Gastrocnemius medialis (tissue), 4 donors: ENCODE data around the gene ANKRD40. TPM values are rescaled to one million over a fixed set of nuclear protein-coding genes. Genes with fewer than 3 reads are reported as not detected.

ENCODE experiments used
- ATAC-seq, 2 donors: fragments of 150-250 bp; one replicate each; pipeline ENCODE4 v1.9.1; 2016
- DNase-seq, 2 donors: peaks; one replicate each; pipeline ENCODE4 v3.0.0-alpha.2; 2019
- H3K27ac ChIP-seq, 4 donors: fragments of 200-600 bp; sonication (generic); 1 replicate in 1 of 4; 2 replicates in 3 of 4; pipeline ENCODE4 v1.5.1; 2016 to 2018; ENCODE audit warnings: mild to moderate bottlenecking in 2 of 4, moderate library complexity in 1 of 4
- H3K27me3 ChIP-seq, 3 donors: fragments of 200-600 bp; sonication (generic) in 2 of 3; 1 replicate in 1 of 3; 2 replicates in 2 of 3; pipeline versions ENCODE4 v1.5.1 to v1.6.0; 2016 to 2019; ENCODE audit warnings: mild to moderate bottlenecking in 1 of 3, moderate library complexity in 1 of 3
- H3K36me3 ChIP-seq, 2 donors: fragments of 200-600 bp; sonication (generic) in 1 of 2; one replicate each; pipeline ENCODE4 v1.5.1; 2017 to 2018
- H3K4me1 ChIP-seq, 2 donors: fragments of 200-600 bp; sonication (generic) in 1 of 2; one replicate each; pipeline ENCODE4 v1.5.1; 2016 to 2017; ENCODE audit warnings: mild to moderate bottlenecking in 2 of 2
- H3K4me3 ChIP-seq, 4 donors: fragments of 200-600 bp; sonication (generic) in 3 of 4; 1 replicate in 1 of 4; 2 replicates in 3 of 4; pipeline ENCODE4 v1.5.1; 2016 to 2019; ENCODE audit warnings: mild to moderate bottlenecking in 2 of 4
- H3K9me3 ChIP-seq, 3 donors: fragments of 200-600 bp; sonication (generic) in 2 of 3; 1 replicate in 1 of 3; 2 replicates in 2 of 3; pipeline ENCODE4 v1.5.1; 2016 to 2019
- CTCF ChIP-seq, 5 experiments: fragments of 450-650 bp in 3 of 5; fragments of 200-600 bp in 2 of 5; sonication (generic) in 2 of 5; IDR thresholded peaks in 4 of 5; conservative IDR thresholded peaks in 1 of 5; 1 replicate in 4 of 5; 2 replicates in 1 of 5; pipeline ENCODE4 v1.5.1; 2016 to 2019; ENCODE audit warnings: antibody characterized with exemption in 5 of 5, mild to moderate bottlenecking in 3 of 5, moderate library complexity in 3 of 5
- POLR2A ChIP-seq, 2 donors: fragments of 450-650 bp; IDR thresholded peaks; one replicate each; pipeline ENCODE4 v1.6.1; 2017; ENCODE audit warnings: antibody characterized with exemption in 2 of 2, mild to moderate bottlenecking in 2 of 2, moderate library complexity in 2 of 2
- in situ Hi-C, 4 donors: fragments of 200-750 bp; cut with MboI; loops; one replicate each; pipeline versions ENCODE4 v1.15.0 to v1.8.0; 2017; ENCODE audit warnings: low sequenced_read_pairs in 4 of 4
- intact Hi-C: fragments of 100-400 bp; cut with DNase I; formaldehyde crosslinking; loops from one replicate; pipeline ENCODE4 v1.15.1; 2023; ENCODE audit warnings: low total_unique reads
- total RNA-seq, 4 donors: library from RNA; depleted of rRNA; stranded (reverse); fragments of >200 nt; gene quantifications; one replicate each; pipeline versions ENCODE4 v1.1.0 to v1.2.3, GENCODE V29; 2016

The ANKRD40 gene
- total RNA-seq, 4 donors from 2014 or later: 97.3 to 135 (median 112) TPM

- ATAC-seq (no peak), DNase-seq (no peak)
- Histone ChIP-seq H3K36me3 (peaks cover 0 to 45% of the 10 kb centered on the region in 2 donors), H3K4me3 (no peak overlapping the region), H3K4me1 (peaks cover 3 to 9% of the 10 kb centered on the region in 2 donors), H3K9me3 (no peaks in the 10 kb centered on the region), H3K27ac (no peak overlapping the region), H3K27me3 (no peaks in the 10 kb centered on the region)
- no peak for TF ChIP-seq POLR2A (IDR thresholded peaks at IDR 0.05)
- TF ChIP-seq CTCF (IDR thresholded peaks at IDR 0.05 in 4 of 5, conservative IDR thresholded peaks at IDR 0.05 in 1 of 5): no peak
- in situ Hi-C loops (loop anchor here (10.0 kb wide), 3 partner anchors 57 to 147 kb away; partner anchors contain the start of genes SPATA20 (in 3 of the 4) and ABCC3 (in 2 of the 4)), intact Hi-C loops (no loop called here)
Observed at GRCh38 chr17:50691550-50692447, 15.9 kb downstream of the ANKRD40 start.

GRCh38 chr17:50690887-50691549 is 16.7 kb downstream of the ANKRD40 start:
- H3K36me3 ChIP-seq: peaks cover 0 to 37% of the 10 kb centered on the region in 2 donors
- ATAC-seq (no peak), DNase-seq (no peak)
- in situ Hi-C loops (loop anchor here (10.0 kb wide), 3 partner anchors 56 to 146 kb away; partner anchors contain the start of genes SPATA20 (in 3 of the 4) and ABCC3 (in 2 of the 4)), intact Hi-C loops (no loop called here)
- no peak overlapping the region for H3K4me3 ChIP-seq
- TF ChIP-seq CTCF (IDR thresholded peaks at IDR 0.05 in 4 of 5, conservative IDR thresholded peaks at IDR 0.05 in 1 of 5) (no peak), POLR2A (IDR thresholded peaks at IDR 0.05) (no peak)
- H3K27me3 ChIP-seq: no peaks in the 10 kb centered on the region
- no peaks in the 10 kb centered on the region for H3K9me3 ChIP-seq
- no peak overlapping the region for H3K27ac ChIP-seq
- peaks cover 11 to 17% of the 10 kb centered on the region in 2 donors for H3K4me1 ChIP-seq

DNA sequence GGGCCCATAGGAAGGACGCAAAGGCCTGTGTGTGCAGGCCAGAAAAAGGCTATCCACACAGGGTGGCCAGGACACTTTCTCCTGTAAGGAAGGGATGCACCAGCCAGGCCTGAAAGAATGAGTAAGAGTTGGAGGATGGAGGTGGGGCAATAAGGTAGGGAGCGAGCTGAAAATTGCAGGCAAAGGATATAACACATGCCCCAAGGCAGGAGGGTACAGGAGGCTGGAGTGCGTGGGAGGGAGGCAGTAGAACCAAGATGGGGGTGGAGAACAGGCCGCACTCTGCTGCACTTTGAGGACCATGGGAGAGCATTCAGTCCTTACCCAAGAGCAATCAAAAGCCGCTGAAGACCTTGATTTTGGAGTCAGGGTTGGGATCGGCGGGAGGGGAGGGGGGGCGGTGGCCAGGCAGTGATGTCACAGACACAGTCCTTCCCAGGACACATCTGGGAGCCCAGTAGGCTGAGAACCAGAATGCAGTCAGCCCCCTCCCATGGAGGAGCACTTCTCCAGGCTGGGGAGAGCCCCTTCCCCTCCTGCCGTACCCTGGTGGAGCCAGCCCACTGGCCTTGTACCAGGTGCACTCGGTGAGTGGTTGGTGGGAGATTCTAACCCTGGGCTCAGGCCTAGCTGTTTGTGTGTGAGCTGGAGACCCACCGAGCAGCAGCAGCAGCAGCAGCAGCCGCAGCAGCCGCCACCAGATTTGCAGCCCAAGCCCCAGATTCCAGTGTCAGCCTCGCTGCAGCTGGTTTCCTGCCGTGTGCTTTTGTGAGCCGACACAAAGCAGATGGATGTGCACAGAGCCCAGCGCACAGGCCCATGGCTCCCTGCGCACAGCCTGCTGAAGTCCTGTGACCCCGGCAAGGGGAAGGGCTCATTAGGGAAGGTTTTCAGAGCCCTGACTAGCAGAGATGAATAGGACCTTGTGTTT is 17.5 kb downstream of the ANKRD40 start:
- Histone ChIP-seq H3K27me3 (no peaks in the 10 kb centered on the region), H3K36me3 (peaks cover 0 to 29% of the 10 kb centered on the region in 2 donors), H3K27ac (no peak overlapping the region), H3K4me1 (peaks cover 11 to 20% of the 10 kb centered on the region in 2 donors), H3K4me3 (no peak overlapping the region), H3K9me3 (no peaks in the 10 kb centered on the region)
- DNase-seq (no peak), ATAC-seq (no peak)
- in situ Hi-C loops: loop anchor here (10.0 kb wide), 3 partner anchors 55 to 145 kb away; partner anchors contain the start of genes SPATA20 (in 3 of the 4) and ABCC3 (in 2 of the 4)
- intact Hi-C loops: no loop called here
- TF ChIP-seq CTCF (IDR thresholded peaks at IDR 0.05 in 4 of 5, conservative IDR thresholded peaks at IDR 0.05 in 1 of 5) (no peak), POLR2A (IDR thresholded peaks at IDR 0.05) (no peak)

DNA sequence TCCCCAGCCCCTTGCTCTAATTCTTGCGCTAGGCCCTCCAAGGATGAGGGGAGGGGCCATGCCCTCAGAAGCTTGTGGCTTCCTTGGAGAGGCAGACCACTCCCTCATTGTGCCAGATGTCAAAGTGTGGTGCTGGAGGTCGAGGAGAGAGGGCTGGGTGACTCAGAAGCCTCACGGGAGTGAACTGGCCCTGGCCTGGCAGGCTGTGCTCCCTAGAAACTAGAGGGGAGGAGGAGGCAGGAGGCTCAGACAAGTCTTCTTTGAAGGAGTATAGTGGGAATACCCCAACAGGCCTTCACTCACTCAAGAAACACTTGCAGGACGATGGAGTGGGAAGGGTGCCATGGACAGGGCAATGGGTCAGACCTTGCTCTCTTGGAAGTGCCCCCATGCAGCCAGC is 18.5 kb downstream of the ANKRD40 start:
- intact Hi-C loops: no loop called here

More for the DNA sequence above, 18.5 kb downstream of the ANKRD40 start:
- TF ChIP-seq POLR2A (IDR thresholded peaks at IDR 0.05) (no peak), CTCF (IDR thresholded peaks at IDR 0.05 in 4 of 5, conservative IDR thresholded peaks at IDR 0.05 in 1 of 5) (no peak)
- H3K27me3 ChIP-seq: no peaks in the 10 kb centered on the region
- H3K36me3 ChIP-seq: peaks cover 0 to 20% of the 10 kb centered on the region in 2 donors
- in situ Hi-C loops: no loop called here
- no peak overlapping the region for H3K4me3 ChIP-seq
- no peak overlapping the region for H3K27ac ChIP-seq
- DNase-seq (no peak), ATAC-seq (no peak)
- no peaks in the 10 kb centered on the region for H3K9me3 ChIP-seq
- peaks cover 11 to 20% of the 10 kb centered on the region in 2 donors for H3K4me1 ChIP-seq
